Stimulated activated CD4-positive, alpha-beta T cell treated with anti-CD3 and anti-CD28 coated beads, Interleukin-1b, Interleukin-23, amount 100 ng/mL, for 48 hours (primary cell): ENCODE results near the gene PDE8A.

ENCODE experiments used
- DNase-seq: peaks from one replicate; pipeline ENCODE4 v3.0.0-alpha.2; 2020

PDE8A gene

DNA sequence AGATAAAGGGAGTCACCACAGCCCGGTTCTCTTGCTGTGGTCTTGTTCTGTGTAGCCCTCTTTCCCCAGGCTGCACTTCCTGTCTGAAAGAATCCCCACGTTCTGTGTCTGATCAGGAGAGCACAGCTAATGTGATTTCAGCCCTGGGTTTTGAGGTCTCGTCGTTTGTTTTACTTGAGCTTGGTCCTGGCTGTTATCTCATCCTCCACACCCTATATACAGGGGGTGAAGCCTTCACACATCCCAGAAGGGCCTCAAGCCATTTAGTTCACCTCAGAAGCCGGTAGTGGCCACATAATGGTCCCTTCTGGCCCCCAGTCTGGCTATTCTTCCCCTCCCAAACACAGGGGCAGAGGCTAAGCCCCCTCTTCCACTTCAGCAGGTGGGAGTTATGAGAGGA, 115.6 kb downstream of the PDE8A start:
- no peak for DNase-seq

DNA sequence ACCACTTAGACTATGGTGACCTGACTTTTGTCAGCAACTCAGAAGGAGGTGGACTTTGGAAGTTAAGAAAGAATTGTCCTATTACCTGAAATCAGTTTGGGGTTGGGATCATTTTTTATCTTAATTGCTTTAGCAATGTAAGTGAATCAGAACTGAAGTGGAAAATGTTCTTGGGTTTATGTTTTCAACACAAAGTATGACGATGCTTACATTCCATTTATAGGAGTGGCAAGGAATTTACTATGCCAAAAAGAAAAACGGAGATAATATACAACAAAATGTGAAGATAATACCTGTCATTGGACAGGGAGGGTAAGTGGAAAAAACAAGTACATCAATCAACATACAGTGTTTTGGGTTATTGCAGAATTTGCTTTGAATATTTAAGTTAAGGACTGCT, 116.1 kb downstream of the PDE8A start:
- no peak for DNase-seq

DNA sequence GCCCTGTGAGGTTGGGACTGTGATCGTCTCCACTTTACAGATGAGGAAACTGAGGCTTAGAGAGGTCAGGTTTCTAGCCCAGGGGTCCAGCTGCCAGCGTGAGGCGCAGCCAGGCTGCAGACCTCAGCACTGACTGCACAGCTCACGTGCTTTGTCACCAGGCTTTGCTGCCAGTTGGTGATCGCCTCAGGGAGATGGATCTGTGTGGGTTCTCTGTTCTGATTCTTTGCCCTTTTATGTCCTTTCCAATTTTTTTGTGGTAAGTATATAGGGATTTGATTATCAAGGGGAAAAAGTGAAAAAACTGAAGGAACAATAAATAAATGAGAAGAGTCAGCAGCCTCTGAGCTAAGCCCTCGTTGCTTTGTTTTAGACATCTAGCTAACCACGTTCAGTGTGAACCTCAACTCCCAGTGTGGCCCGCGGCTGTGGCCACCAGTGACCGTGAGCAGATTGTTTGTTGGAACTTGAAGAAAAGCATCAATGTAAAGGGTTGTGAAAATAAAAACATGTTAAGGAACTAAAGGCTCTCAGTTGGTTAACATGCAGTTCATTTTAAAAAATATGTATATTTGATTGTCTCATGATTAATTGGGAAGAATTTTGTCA, 117.6 kb downstream of the PDE8A start:
- no peak for DNase-seq

DNA sequence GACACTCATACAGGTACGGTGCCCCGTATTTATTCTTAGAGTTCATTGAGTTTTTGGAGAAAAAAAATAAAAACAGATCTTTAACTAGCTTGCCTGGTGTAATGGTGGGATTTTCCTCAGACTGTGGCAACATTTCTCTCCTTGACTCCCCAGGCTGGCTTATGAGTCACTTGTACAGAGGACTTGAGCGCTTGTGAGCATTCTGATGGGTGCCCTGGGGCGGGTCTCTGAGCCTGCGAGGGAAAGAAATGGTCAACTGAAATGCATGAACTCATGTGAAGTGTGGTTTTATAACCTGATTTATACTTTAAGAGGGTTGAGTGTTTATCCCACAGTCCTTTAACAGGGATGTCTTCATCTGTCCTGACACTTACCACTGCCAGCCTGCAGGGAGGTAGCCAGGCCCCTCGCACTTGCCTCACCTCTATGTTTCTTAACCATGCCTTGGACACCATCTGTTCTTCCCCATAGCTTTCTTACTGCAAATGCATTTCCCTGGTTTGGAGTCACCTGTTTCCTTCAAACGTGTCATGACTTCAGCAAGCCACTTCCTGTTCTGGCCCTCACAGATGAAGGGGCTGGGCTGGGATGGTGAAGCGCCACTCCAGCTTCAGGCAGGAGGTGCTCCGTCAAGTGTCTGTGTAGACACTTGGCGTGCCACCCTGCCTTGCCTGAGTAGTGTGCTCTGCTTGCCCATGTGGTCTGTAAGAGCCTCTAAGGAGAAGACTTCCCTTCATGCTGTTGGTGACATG, 118.7 kb downstream of the PDE8A start:
- peak; percentile 21 for DNase-seq

DNA sequence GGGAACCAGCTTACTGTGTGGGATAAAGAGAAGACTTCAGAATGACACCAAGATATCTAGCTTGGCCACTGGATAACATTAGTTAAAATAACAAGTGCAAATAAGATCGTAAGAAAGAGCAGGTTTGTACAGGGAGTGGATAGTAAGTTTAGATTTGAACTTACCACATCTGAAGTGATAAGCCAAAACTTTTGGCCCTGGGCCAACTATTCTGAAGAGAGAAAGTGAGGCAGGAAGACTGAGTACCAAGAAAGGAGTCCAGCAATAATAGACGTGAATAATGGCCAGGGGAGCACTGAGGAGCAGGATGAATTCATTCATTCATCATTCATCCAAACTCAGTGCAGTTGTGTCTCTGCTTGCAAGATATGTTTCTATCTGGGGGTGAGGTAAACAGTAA, 122.9 kb downstream of the PDE8A start:
- no peak for DNase-seq

DNA sequence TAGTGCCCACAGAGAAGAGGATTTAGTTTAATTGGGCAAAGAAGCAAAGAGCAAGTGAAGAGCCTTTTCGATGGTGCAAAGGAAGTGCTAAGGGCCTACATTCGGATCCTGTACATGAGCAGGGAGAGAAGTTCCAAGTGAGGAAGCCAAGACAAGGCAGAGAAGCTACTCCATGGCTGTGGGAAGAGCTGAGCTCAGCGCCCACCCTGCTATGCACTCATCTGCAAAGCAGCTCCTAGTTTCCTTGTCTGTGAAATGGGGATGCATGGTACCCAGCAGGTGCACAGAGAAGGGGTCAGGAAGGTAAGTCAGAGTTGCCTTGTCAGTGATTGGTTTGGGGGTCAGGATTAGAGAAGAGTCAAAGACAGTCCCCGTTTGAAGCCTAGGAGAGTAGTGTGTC, 126.5 kb downstream of the PDE8A start:
- DNase-seq = no peak

DNA sequence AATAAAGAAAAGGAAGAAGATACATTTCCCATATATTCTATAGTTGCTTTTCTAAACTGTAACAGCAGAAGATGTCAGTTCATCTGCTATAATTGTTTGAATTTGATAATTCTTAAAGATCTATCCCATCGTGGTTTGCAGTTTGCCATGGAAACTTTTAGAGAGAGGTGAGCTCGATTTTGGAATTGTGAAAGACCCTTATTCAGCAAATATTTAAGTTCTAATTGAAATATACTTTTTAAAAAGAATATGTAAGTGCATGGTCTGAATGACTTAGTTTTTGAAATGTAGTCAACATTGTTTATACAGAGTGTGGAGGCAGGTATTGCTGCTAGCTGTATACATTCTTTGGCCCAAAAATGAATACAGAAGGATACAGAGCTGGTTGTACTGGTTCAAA, 127.7 kb downstream of the PDE8A start:
- DNase-seq = no peak

DNA sequence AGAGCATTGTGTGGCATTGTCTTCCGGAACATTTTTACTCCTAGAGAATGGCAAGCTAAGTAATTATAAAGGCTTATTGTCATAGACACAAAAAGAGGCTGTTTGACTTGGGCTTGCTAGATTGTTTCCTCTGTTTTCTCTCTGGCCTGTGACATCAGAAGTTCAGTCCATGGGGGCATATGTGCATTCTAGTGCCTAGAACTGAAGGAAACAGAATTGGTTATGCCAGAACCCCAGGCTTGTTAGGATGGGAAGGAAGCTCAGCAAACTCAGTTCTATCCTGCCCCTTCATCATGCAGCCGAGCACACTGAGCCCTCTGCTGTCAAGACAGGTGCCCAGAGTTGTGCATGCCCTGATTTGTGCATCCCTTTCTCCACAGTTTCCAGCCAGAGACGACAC, 131.3 kb downstream of the PDE8A start:
- DNase-seq = no peak

DNA sequence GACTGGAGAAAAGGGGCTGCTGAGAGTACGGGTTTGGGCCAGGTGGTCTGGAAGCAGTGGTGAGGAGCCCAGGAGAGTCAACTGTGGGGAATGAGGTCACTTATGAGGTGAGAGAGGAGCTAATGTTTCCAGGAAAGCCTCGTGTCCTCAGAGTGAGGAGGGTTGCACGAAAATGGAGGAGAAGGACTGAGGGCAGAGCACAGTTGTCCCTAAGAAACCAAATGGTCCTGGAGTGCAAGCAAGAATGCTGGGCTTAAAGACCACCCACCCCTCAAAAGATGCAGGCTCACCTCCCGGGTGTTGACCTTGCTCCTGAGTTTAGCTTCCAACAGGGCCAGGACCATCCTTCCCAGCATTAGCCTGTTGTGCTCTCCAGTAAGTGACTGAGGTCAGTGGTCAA, 133.2 kb downstream of the PDE8A start:
- DNase-seq = no peak

DNA sequence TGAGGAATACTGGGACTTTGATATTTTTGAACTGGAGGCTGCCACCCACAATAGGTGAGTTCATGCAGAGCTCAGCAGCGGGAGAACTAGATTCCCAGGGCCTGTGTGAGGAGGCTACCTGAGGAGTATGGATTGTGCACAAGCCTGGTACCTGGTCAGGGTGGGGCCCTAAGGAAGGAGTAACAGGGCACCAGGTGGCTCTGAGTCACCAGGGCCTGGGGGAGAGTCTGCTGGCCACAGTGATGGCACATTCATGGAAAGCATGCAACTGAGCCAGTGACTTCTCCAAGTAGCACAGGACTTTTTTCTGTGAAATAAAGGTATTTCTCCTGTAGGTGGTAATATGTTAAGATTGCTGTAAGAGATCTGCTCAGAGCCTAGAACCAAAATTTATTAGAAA, 134.4 kb downstream of the PDE8A start:
- no peak for DNase-seq

DNA sequence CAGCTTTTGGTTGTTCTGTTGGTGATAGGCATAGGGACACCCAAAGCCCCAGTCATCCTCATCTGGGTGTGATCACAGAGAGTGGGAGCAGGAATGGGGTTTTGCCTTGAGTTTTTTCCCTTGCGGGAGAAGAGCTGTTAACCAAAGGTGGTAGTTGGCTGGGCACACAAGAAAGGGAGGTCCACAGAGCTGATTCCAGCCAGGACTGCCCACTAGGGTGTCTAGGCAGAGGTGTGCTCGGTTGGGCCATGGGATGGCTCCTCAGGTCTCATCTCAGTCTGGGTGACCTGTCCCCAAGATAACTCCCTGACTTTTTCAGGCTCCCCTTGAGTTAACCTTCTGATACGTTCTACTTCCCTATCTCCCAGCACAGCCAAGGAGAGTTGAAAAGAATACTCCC, 134.8 kb downstream of the PDE8A start:
- no peak for DNase-seq

DNA sequence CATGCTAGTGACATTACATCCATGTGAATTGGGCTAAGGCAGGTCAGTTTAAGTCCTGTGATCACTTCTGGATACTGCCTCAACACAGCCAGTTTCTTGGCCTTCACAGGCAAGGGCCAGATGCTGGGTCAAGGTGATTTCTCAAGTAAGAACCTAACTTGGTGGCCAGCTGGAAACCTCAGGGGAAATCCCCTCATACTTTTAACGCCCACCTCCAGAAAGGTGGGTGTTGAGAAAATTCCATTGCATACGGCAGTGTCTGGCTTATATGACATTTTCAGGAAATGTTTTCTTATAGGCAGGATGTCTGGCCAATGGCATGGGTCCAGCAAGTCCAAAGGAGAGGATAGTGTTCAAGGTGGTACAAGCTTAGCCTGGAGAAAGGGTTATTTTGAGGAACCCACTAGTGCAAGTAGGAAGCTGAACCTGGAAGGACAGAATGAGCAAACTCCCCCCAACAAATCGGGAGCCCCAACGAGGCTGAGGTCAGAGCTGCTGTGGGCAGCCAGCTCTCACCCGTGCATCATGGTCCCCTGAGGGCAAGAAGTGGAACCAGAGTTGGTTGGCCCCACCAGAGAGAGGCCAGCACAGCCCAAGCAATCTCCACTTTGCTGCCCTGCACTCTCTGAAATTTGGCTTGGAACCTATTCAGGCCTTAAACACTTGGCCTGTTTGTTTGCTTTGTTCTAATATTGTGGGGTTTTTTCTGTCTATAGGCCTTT, 135.4 kb downstream of the PDE8A start:
- no peak for DNase-seq

DNA sequence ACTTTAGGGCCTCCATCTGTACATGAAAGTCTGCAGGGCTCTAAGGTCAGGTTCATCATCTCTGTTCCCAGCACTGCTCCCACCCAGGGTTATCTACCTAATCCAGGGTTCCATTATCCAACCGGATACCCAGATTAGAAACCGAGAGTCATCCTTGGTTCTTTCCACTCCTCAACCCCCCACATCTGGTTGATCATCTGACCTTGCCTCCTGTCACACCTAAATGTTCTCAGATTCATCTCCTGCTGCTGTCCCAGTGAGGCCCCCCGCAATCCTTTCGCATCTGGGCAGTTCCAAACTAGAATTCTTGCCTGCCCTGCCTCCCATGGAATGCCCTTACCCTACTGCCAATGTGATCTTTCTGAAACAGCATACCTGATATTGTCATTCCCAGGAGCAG, 136.5 kb downstream of the PDE8A start:
- no peak for DNase-seq

DNA sequence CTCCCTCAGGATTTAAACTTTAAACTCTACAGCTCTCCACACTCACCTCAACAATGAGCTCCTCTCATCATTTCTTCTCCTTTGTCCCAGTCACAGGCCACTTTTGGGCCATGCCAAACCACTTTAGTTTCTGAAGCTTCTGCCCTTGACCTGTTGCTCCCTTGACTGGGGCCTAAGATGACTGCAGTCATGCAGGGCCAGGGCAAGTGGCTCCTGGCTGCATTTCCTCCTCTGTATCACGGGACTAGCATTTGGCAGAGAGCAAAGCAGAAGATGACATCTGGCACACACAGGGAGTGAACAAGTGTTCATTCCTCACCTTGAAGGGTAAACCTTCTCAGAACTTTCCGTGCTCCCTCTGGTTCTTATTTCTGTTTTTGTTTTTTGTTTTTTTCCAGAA, 136.9 kb downstream of the PDE8A start:
- no peak for DNase-seq

DNA sequence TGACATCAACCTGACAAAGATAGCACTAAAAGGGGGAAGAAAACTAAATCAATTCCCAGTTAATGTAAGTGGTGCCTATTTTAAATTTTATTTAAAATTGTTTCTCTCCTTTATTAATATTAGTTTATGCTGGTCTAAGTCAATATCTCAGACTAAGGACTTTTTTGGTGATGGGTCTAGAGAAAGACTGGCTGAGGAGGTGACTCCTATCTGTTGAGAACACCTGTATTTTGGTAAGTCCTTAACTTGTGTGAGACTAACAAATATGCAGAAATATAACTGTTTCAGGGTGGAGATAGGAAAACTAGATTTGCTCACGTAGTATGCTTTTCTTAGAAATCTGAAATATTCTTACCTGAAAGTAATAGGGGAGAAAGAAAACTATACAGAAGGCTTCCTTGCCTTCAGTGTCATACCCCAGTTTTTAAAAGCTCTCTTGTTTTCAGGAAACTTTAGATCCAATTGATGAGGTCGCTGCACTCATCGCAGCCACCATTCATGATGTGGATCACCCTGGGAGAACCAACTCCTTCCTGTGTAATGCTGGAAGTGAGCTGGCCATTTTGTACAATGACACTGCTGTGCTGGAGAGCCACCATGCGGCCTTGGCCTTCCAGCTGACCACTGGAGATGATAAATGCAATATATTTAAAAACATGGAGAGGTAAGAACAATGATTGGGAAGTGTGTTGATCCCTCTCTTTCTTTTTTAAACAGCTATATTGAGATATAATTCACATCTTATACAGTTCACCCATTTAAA, 138.9 kb downstream of the PDE8A start:
- DNase-seq = no peak

DNA sequence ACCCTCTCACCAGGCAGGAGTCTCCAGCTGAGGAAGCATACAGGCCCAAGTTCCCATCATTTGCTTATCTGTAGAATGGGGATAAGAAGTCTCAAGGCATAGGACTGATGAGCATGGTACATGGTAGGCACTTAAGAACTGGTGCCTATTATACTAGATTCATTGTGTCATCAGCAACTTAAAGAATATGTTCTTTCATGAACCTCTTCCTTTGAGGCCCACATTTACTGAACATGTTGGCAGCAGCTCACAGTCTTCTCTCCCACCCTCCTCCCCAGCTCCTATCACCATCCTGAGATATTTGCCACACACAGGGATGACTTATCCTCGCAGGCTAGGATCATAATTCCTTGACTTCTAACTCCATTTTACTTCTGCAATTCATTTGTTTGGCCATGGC, 142.5 kb downstream of the PDE8A start:
- no peak for DNase-seq

DNA sequence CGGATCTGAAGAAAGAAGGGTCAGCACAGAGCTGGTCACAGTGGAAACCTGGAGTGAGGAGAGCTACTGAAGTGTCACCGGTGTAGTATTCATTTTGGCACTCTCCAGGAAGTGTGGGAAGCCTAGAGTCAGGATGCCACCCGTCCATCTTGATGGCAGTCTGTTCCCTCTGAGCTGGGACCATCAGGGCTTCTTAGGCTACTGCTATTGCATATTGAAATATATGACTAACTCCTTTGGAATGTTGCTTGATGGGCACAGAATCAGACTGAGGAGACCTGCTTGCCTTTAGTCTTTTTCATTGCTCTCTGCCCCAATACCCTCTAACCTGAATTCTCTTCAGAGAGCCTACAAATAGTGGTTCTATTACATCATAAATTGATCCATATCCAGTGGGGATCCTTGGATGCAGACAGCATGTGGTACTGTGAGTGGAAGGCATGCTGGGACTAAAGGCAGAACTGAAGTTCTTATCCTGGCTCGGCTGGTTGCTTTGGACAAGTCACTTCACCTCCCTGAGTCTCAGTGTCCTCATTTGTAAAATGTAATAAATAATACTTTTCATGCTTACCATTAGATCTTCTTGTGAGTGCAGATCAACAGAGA, 143.5 kb downstream of the PDE8A start:
- DNase-seq = no peak

DNA sequence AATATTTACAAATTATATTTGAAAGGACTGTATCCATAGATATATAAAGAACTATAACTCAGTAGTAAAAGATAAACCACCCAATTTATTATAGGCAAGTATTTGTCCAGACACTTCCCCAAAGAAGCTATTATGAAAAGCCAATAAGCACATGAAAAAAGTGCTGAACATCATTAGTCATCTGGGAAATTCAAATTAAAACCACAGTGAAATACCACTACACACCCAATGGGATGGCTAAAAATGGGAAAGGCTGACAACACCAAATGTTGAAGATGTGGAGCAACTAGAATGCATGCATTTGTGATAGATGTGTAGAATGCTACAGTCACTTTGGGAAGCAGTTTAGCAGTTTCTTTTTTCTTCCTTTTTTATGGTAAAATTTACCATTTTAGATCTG, 147.0 kb downstream of the PDE8A start:
- no peak for DNase-seq

DNA sequence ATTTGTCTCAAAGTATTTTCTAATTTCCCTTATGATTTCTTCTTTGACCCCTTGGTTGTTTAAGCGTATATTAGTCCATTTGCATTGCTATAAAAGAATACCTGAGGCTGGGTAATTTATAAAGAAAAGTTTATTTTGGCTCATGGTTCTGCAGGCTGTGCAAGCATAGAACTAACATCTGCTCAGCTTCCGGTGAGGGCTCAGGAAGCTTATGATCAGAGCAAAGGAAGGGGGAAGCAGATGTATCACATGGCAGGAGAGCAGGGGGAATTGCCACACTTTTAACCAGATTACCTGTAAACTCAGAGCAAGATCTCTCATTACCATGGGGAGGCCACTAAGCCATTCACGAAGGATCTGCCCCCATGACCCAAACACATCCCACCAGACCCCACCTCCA, 148.2 kb downstream of the PDE8A start:
- DNase-seq = no peak

DNA sequence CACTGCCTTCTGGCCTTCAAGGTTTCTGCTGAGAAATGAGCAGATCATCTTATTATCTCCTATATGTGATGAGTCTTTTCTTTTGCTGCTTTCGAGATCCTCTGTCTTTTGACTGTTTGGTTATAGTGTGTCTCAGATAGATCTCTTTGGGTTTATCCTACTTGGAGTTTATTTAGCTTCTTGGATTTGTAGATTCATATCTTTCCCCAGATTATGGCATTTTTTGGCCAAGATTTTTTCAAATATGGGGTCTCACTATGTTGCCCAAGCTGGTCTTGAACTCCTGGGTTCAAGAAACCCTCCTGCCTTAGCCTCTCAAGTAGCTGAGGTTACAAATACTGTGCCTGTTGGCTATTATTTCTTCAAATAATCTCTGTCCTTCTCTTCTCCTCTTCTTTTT, 150.3 kb downstream of the PDE8A start:
- no peak for DNase-seq

DNA sequence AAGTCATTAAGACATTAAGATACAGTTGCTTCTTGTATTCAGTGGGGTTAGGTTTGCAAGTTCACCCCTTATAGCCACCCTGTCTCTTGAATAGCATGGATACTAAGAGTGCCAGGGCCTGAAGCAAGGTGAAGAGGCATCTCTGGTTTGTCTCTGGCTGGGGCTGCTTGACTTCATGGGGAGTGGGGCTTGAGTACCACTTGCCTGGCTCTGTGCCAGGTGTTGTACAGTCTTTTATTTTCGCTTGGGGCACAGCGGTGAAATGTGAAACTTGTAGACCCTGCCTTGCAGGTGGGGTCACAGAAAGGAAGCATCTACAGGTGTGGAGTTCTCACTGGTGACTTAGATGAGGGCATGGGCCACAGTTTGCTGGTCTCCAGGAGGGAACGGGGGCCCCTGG, 152.1 kb downstream of the PDE8A start:
- no peak for DNase-seq

DNA sequence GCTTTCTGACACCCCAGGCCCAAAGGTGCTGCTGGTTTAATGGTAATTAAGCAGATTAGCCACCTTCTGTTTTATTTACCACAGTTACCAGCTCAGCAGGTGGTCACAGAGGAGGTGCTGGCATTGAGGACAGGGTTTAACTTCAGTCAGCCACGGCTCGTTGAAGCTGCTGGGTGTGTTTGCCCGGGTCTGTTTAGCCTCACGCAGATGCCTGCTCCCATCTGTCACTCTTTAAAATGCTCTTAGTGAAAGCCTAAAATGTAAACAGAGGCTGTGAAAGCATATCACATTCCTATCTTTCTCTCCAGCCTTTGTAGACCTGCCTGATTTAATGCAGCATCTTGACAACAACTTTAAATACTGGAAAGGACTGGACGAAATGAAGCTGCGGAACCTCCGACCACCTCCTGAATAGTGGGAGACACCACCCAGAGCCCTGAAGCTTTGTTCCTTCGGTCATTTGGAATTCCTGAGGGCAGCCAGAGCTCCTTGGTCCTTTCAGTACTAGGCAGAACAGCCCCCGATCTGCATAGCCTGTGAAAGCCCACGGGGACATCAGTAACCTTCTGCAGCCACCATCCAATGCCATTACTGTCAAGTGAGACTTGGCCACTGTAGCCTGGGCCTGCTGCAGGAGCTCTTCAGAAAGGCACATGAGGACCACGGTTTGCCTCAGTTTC, 156.0 kb downstream of the PDE8A start:
- no peak for DNase-seq

DNA sequence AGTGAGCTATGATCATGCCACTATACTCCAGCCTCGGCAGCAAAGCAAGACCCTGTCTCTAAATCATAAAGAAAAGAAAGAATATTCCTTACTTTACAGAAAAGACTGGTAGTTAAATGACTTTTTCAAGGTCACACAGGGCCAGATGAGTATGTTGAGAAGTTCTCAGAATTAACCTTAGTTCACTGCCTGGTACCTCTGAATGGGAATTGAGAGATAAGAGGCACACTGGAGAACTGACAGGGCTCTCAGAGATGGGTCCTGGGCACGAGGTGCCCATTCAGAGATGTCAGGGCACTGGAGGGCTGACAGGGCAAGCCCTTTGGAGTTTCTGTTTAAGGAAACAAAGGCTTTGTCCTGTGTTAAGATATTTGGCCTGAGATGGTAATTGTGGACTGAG, 157.7 kb downstream of the PDE8A start:
- no peak for DNase-seq
